K562 (cell line): Measurements from ENCODE around the gene SHISA6. TPM values are rescaled to one million over a fixed set of nuclear protein-coding genes. Genes with fewer than 3 reads are reported as not detected.

Experiments
- ATAC-seq: fragments of 200-7000 bp; cut with Tn5 transposase; 3 replicates; pipeline ENCODE4 v1.9.1; 2020; ENCODE audit warnings: moderate library complexity
- BruUV-seq: library from RNA; stranded (reverse); fragments of 400-500 nt; replicated peaks from 2 replicates; lab custom pipeline; 2021; lab: Mats Ljungman, UMichigan
- CTCF ChIA-PET: fragments of 300-600 bp; formaldehyde crosslinking; extraction: SDS; loops from one replicate; lab custom pipeline; 2021; ENCODE audit warnings: low intra/inter-chr PET ratio; lab: Yijun Ruan, JAX
- POLR2A ChIA-PET: fragments of 300-600, 350-650 bp; sonication (Branson Sonifier 250); formaldehyde crosslinking; extraction: SDS; loops from one replicate; lab custom pipeline; 2021; ENCODE audit warnings: antibody characterized with exemption, inconsistent platforms; lab: Yijun Ruan, JAX
- DNase-seq, 4 experiments: peaks; one replicate each; pipeline versions ENCODE4 v3.0.0 to v3.0.0-alpha.2; 2011 to 2018; ENCODE audit warnings: low spot score in 3 of 4, mixed read lengths in 3 of 4; ENCODE audit errors: extremely low read depth in 1 of 4
- FAIRE-seq: peaks from 2 replicates; lab custom pipeline; 2011; peaks lifted over from hg19 to GRCh38; lab: Jason Lieb, UNC
- H2AFZ ChIP-seq: 2 replicates; pipeline ENCODE4 v1.6.0; 2011; ENCODE audit warnings: low read depth, low read length, control low read depth, inconsistent platforms
- H3K27ac ChIP-seq: fragments of 200-600 bp; 3 replicates; pipeline ENCODE4 v1.8.0; 2011; ENCODE audit warnings: low read depth, mild to moderate bottlenecking, control low read depth, inconsistent platforms, low read length, moderate library complexity, mixed read lengths; ENCODE audit errors: extremely low read depth
- H3K27me3 ChIP-seq, 2 experiments: fragments of 300-600 bp in 1 of 2; 2 replicates in 1 of 2; 3 replicates in 1 of 2; pipeline versions ENCODE4 v1.6.0 to v1.8.0; 2011; ENCODE audit warnings: inconsistent platforms in 2 of 2, low read length in 2 of 2, mild to moderate bottlenecking in 1 of 2, mixed read lengths in 1 of 2, moderate library complexity in 1 of 2; ENCODE audit not compliant: control insufficient read depth in 2 of 2, insufficient read depth in 2 of 2
- H3K36me3 ChIP-seq: fragments of 300-600 bp; 3 replicates; pipeline ENCODE4 v1.8.0; 2011; ENCODE audit warnings: mild to moderate bottlenecking, low read length, inconsistent platforms; ENCODE audit not compliant: control insufficient read depth, insufficient read depth
- H3K4me1 ChIP-seq, 2 experiments: fragments of 200-600 bp in 1 of 2; replicated peaks in 1 of 2; 2 replicates in 1 of 2; 3 replicates in 1 of 2; pipeline versions ENCODE4 v1.5.1 to v1.8.0; 2011; ENCODE audit warnings: inconsistent platforms in 2 of 2, low read length in 2 of 2, mild to moderate bottlenecking in 1 of 2, mixed read lengths in 1 of 2, moderate library complexity in 1 of 2; ENCODE audit not compliant: control insufficient read depth in 2 of 2, insufficient read depth in 2 of 2
- H3K4me2 ChIP-seq: 2 replicates; pipeline ENCODE4 v1.6.1; 2011; ENCODE audit warnings: low read length, control low read depth, inconsistent platforms, mixed read lengths; ENCODE audit not compliant: insufficient read depth
- H3K4me3 ChIP-seq: fragments of 200-600 bp; sonication (generic), shearing (Covaris generic); 2 replicates; pipeline ENCODE4 v1.5.1; 2016; ENCODE audit warnings: control low read depth, inconsistent platforms
- H3K79me2 ChIP-seq: fragments of 200-600 bp; 3 replicates; pipeline ENCODE4 v1.8.0; 2011; ENCODE audit warnings: low read length, inconsistent platforms; ENCODE audit not compliant: control insufficient read depth, insufficient read depth
- H3K9ac ChIP-seq, 2 experiments: 2 replicates each; pipeline versions ENCODE4 v1.6.0 to v1.6.1; 2011; ENCODE audit warnings: low read depth in 2 of 2, low read length in 2 of 2, control low read depth in 1 of 2, inconsistent platforms in 1 of 2, mild to moderate bottlenecking in 1 of 2, mixed read lengths in 1 of 2; ENCODE audit not compliant: insufficient read depth in 1 of 2
- H3K9me1 ChIP-seq: one replicate; pipeline ENCODE4 v1.6.0; 2011; ENCODE audit warnings: inconsistent platforms, mild to moderate bottlenecking, low read length, moderate library complexity; ENCODE audit not compliant: control insufficient read depth, insufficient read depth
- H3K9me3 ChIP-seq: replicated peaks from 2 replicates; pipeline ENCODE4 v1.5.1; 2011; ENCODE audit warnings: low read depth, low read length, inconsistent platforms; ENCODE audit not compliant: control insufficient read depth, insufficient read depth
- H4K20me1 ChIP-seq: replicated peaks from 2 replicates; pipeline ENCODE4 v1.6.1; 2011; ENCODE audit warnings: low read length, inconsistent platforms, mixed read lengths; ENCODE audit not compliant: control insufficient read depth, insufficient read depth
- ARID3A ChIP-seq: IDR thresholded peaks from 2 replicates; pipeline ENCODE4 v1.6.1; 2012; ENCODE audit warnings: low read depth, low read length, improper control_type of control experiment, borderline replicate concordance
- CSDE1 ChIP-seq, 2 experiments: fragments of 450-650 bp; IDR thresholded peaks; 2 replicates each; pipeline ENCODE4 v1.6.1; 2016; ENCODE audit warnings: mild to moderate bottlenecking in 1 of 2
- DDX20 ChIP-seq: fragments of 450-650 bp; IDR thresholded peaks from 2 replicates; pipeline ENCODE4 v1.6.1; 2016; ENCODE audit warnings: missing genetic modification characterization, low read depth, mild to moderate bottlenecking, missing compliant biosample characterization, moderate library complexity
- HCFC1 ChIP-seq: IDR thresholded peaks from 2 replicates; pipeline ENCODE4 v1.6.1; 2012; ENCODE audit warnings: low read depth, low read length, improper control_type of control experiment
- MEF2D ChIP-seq: conservative IDR thresholded peaks from 2 replicates; pipeline ENCODE4 v1.6.1; 2016; ENCODE audit warnings: low read depth, missing genetic modification characterization, missing compliant biosample characterization
- SRSF1 ChIP-seq: fragments of 200-400 bp; formaldehyde crosslinking; IDR thresholded peaks from 2 replicates; pipeline ENCODE4 v1.6.1; 2017; ENCODE audit warnings: mild to moderate bottlenecking, low read depth, low read length, moderate library complexity
- TBP ChIP-seq: optimal IDR thresholded peaks from 2 replicates; pipeline ENCODE3; 2011; ENCODE audit warnings: low read depth, low read length, improper control_type of control experiment
- TRIM25 ChIP-seq: fragments of 450-650 bp; IDR thresholded peaks from 2 replicates; pipeline ENCODE4 v1.7.0; 2016; ENCODE audit warnings: borderline replicate concordance
- ZFP36 ChIP-seq: fragments of 150-350 bp; IDR thresholded peaks from 2 replicates; pipeline ENCODE4 v1.6.1; 2018; ENCODE audit warnings: low read length, low read depth; ENCODE audit not compliant: partially characterized antibody
- WGBS: fragments of 100-300 bp; shearing (Covaris generic); methylation state at CpG from one replicate; pipeline ENCODE4 v1.1.6; 2016; ENCODE audit warnings: low coverage, mixed read lengths; ENCODE audit not compliant: insufficient coverage; ENCODE audit errors: missing lambda C conversion rate; 5-methylcytosine and 5-hydroxymethylcytosine counted together
- in situ Hi-C: fragments of 300-500 bp; cut with MboI; formaldehyde crosslinking; loops from 4 replicates; pipeline ENCODE4 v1.15.0; 2018; ENCODE audit warnings: inconsistent platforms, mixed read lengths
- intact Hi-C: fragments of 100-400 bp; cut with micrococcal nuclease; formaldehyde crosslinking; loops from 2 replicates; pipeline ENCODE4 v1.14.2; 2022
- polyA plus RNA-seq, 8 experiments: library from polyadenylated mRNA; depleted of rRNA in 4 of 8; stranded (reverse) in 5 of 8; unstranded in 3 of 8; fragments of >200 nt; fragmentation: Nextera tagmentation in 2 of 8; fragmentation: Illumina TruSeq in 1 of 8; extraction: Ambion mirVana in 2 of 8; extraction: Trizol in 1 of 8; gene quantifications; 2 replicates each; pipeline versions ENCODE4 v1.2.1 to v1.2.3, GENCODE V29; 2011 to 2014; ENCODE audit warnings: inconsistent platforms in 1 of 8, missing spikeins in 1 of 8
- total RNA-seq, 7 experiments: library from RNA; depleted of rRNA in 6 of 7; stranded (reverse); fragments of >200 nt in 6 of 7; fragmentation: Illumina TruSeq in 2 of 7; extraction: Trizol in 2 of 7; gene quantifications; 2 replicates each; pipeline versions ENCODE4 v1.2.1 to v1.2.3, GENCODE V29; 2011 to 2021; ENCODE audit warnings: low replicate concordance in 1 of 7

The SHISA6 gene
- total and polyA plus RNA-seq, 9 of the 15 experiments (the other 6 are each of a cell fraction or from before 2014, with no cell fraction given), result not detected

GRCh38 chr17:11330006-11330405 is 89.0 kb downstream of the SHISA6 start:
- Histone ChIP-seq H3K4me3 (no peak overlapping the region), H3K27ac (no peak overlapping the region), H2AFZ (no peak overlapping the region), H3K79me2 (no peaks in the 10 kb centered on the region), H3K9me1 (no peaks in the 10 kb centered on the region), H3K27me3 (no peaks in the 10 kb centered on the region), H3K4me2 (no peak overlapping the region), H4K20me1 (no peaks in the 10 kb centered on the region), H3K9me3 (no peaks in the 10 kb centered on the region), H3K4me1 (no peaks in the 10 kb centered on the region), H3K9ac (no peak overlapping the region), H3K36me3 (no peaks in the 10 kb centered on the region)
- BruUV-seq, result no TSS peak
- ChIA-PET CTCF (no interaction called here), POLR2A (no interaction called here)
- intact Hi-C loops, result no loop called here
- TF ChIP-seq TBP (no peak), HCFC1 (no peak), MEF2D (tag) (no peak), CSDE1 (IDR thresholded peaks at IDR 0.05) (no peak), SRSF1 (no peak)
- 0% methylated on average over 1 of the region's 4 CpGs for WGBS
- in situ Hi-C loops, result no loop called here
- ATAC-seq, result no peak
- no peak for FAIRE-seq
- no peak for DNase-seq

- no peak overlapping the region for H2AFZ ChIP-seq
- no peaks in the 10 kb centered on the region for H3K9me3 ChIP-seq
- no peaks in the 10 kb centered on the region for H3K36me3 ChIP-seq
- no peaks in the 10 kb centered on the region for H3K79me2 ChIP-seq
- no peaks in the 10 kb centered on the region for H3K4me1 ChIP-seq
- POLR2A ChIA-PET, result no interaction called here
- 0% methylated on average over 8 of the region's 8 CpGs for WGBS
- in situ Hi-C loops, result no loop called here
- no peaks in the 10 kb centered on the region for H3K9me1 ChIP-seq
- no peak overlapping the region for H3K4me3 ChIP-seq
- H4K20me1 ChIP-seq, result no peaks in the 10 kb centered on the region
- no TSS peak for BruUV-seq
- FAIRE-seq (no peak), ATAC-seq (no peak)
- intact Hi-C loops, result no loop called here
- no peaks in the 10 kb centered on the region for H3K27me3 ChIP-seq
- TF ChIP-seq DDX20 (tag) (no peak), ARID3A (no peak), ZFP36 (no peak), TRIM25 (no peak)
- TF ChIP-seq, all 486 proteins: peak for 0
- no peak for DNase-seq
- Histone ChIP-seq H3K4me2 (no peak overlapping the region), H3K9ac (no peak overlapping the region), H3K27ac (no peak overlapping the region)
- CTCF ChIA-PET, result no interaction called here
Observed at GRCh38 chr17:11330826-11331225, 89.8 kb downstream of the SHISA6 start.
